ENCODE results near the gene CCR5. TPM values are rescaled to one million over a fixed set of nuclear protein-coding genes. Genes with fewer than 3 reads are reported as not detected.

CCR5 gene
- total and polyA plus RNA-seq, 2 of the 8 experiments (the other 6 are each of a cell fraction or from before 2014, with no cell fraction given) = not detected

GRCh38 chr3:46351646-46352045 is 19.1 kb upstream of the CCR5 start:
- H3K4me3 ChIP-seq (ENCODE audit: extremely low read depth in 1 of 4, insufficient read depth in 2 of 4, low read depth in 3 of 4, low read length in 4 of 4) = no peak overlapping the region
- H2BK15ac ChIP-seq (ENCODE audit: low read length) = no peak overlapping the region
- H3K23ac ChIP-seq (ENCODE audit: insufficient read length) = no peak overlapping the region
- DNase-seq (ENCODE audit: low read depth in 1 of 2, low spot score in 2 of 2) (no peak), FAIRE-seq (no peak)
- no peak overlapping the region for H2BK20ac ChIP-seq (ENCODE audit: low read length)
- no peaks in the 10 kb centered on the region for H3K36me3 ChIP-seq (ENCODE audit: control insufficient read depth in 2 of 4, insufficient read depth in 4 of 4, low read length in 3 of 4)
- H3K27ac ChIP-seq (ENCODE audit: low read depth, low read length) = no peak overlapping the region
- H2AFZ ChIP-seq (ENCODE audit: low read length) = no peak overlapping the region
- H3K9ac ChIP-seq (replicated peaks in 1 of 4; ENCODE audit: extremely low read depth in 1 of 4, low read depth in 3 of 4, low read length in 3 of 4) = no peak overlapping the region
- no peak overlapping the region for H4K91ac ChIP-seq (replicated peaks; ENCODE audit: insufficient read length, low read length)
- H3K18ac ChIP-seq (ENCODE audit: extremely low read depth, low read length) = no peak overlapping the region
- no peaks in the 10 kb centered on the region; a peak in 1 of 7 replicates for H3K4me1 ChIP-seq (replicated peaks in 1 of 4; ENCODE audit: control insufficient read depth in 3 of 4, insufficient read depth in 4 of 4, low read length in 3 of 4)
- ChIA-PET POLR2A (ENCODE audit: partially characterized antibody) (no interaction called here), CTCF (ENCODE audit: partially characterized antibody) (interaction anchor here (0.8 to 1.4 kb wide), 5 partner anchors 12 to 284 kb away, joined by 3 to 6 read pairs (median 3); no protein-coding TSS in a partner anchor)
- no peaks in the 10 kb centered on the region for H3K79me1 ChIP-seq (ENCODE audit: low read depth, low read length)
- no peak overlapping the region for H2BK120ac ChIP-seq (replicated peaks; ENCODE audit: low read depth, low read length)
- H3K9me3 ChIP-seq (ENCODE audit: insufficient read depth in 2 of 2, low read depth in 1 of 2, low read length in 1 of 2) = no peaks in the 10 kb centered on the region; a peak in 1 of 4 replicates
- no peaks in the 10 kb centered on the region for H3K27me3 ChIP-seq (replicated peaks in 1 of 4; ENCODE audit: control insufficient read depth in 3 of 4, extremely low read depth in 1 of 4, insufficient read depth in 3 of 4, low read length in 3 of 4)
- H4K8ac ChIP-seq (ENCODE audit: extremely low read depth, insufficient read depth, low read length) = no peak overlapping the region
- no peak overlapping the region for H3K14ac ChIP-seq (ENCODE audit: insufficient read length)
- no peak overlapping the region for H3K4ac ChIP-seq (replicated peaks; ENCODE audit: insufficient read length, low read depth, low read length)
- WGBS, 2 experiments (ENCODE audit: extremely low coverage in 1 of 2, insufficient coverage in 1 of 2, insufficient read length in 1 of 2, insufficient replicate concordance in 2 of 2, low coverage in 1 of 2, low lambda C conversion rate in 2 of 2, missing lambda C conversion rate in 1 of 2) = 80% methylated on average over 3 of the region's 3 CpGs; no CpG with 5 or more reads in 1 of the 2 experiments
- no peak overlapping the region for H2BK5ac ChIP-seq (ENCODE audit: low read depth, low read length)
- H4K20me1 ChIP-seq (replicated peaks in 1 of 2; ENCODE audit: control insufficient read depth in 1 of 2, insufficient read depth in 2 of 2, low read length in 2 of 2) = no peaks in the 10 kb centered on the region
- no peak overlapping the region for H4K5ac ChIP-seq (ENCODE audit: insufficient read length, low read depth, low read length)
- H2AK5ac ChIP-seq (ENCODE audit: low read depth, low read length) = no peak overlapping the region
- no peak overlapping the region for H2BK12ac ChIP-seq (ENCODE audit: low read depth, low read length)
- no peaks in the 10 kb centered on the region for H3K79me2 ChIP-seq (ENCODE audit: control insufficient read depth in 1 of 2, insufficient read depth in 2 of 2, low read length in 2 of 2)
- no peak overlapping the region for H3K4me2 ChIP-seq (ENCODE audit: insufficient read depth in 1 of 2, low read depth in 2 of 2, low read length in 2 of 2)
- H3K56ac ChIP-seq (replicated peaks; ENCODE audit: insufficient read length, low read depth, low read length) = no peak overlapping the region
- H3K23me2 ChIP-seq (ENCODE audit: low read depth, low read length) = no peaks in the 10 kb centered on the region
- TF ChIP-seq POU5F1 (IDR thresholded peaks at IDR 0.05; ENCODE audit: low read depth, low read length) (no peak), CTCF (IDR thresholded peaks at IDR 0.05; ENCODE audit: control extremely low read depth in 1 of 3, insufficient read depth in 1 of 3, low read depth in 1 of 3, low read length in 3 of 3) (no peak), ATF2 (IDR thresholded peaks at IDR 0.05; ENCODE audit: low read length) (no peak), ZNF274 (IDR thresholded peaks at IDR 0.05; ENCODE audit: borderline replicate concordance, extremely low read depth, low read length) (no peak), USF2 (IDR thresholded peaks at IDR 0.05; ENCODE audit: low read length) (no peak), CREB1 (IDR thresholded peaks at IDR 0.05) (no peak), MAX (IDR thresholded peaks at IDR 0.05) (no peak), SIX5 (IDR thresholded peaks at IDR 0.05; ENCODE audit: low read depth, low read length) (no peak), KDM1A (IDR thresholded peaks at IDR 0.05; ENCODE audit: borderline replicate concordance, low read length) (no peak)
